Activated CD8-positive, alpha-beta T cell treated with anti-CD3 and anti-CD28 coated beads for 36 hours (primary cell): Measurements from ENCODE around the gene AP4M1. TPM values are rescaled to one million over a fixed set of nuclear protein-coding genes. Genes with fewer than 3 reads are reported as not detected.
"Not testable (repeated sequence)": the region's sequence is repeated elsewhere in the genome, so short reads cannot be mapped to it uniquely, and the experiment has no call there.

Source experiments
- ATAC-seq: fragments of 200-7000 bp; cut with Tn5 transposase; one replicate; pipeline ENCODE4 v1.10.0; 2021; ENCODE audit warnings: mild to moderate bottlenecking, moderate library complexity
- CTCF ChIA-PET: fragments of 350-600 bp; sonication (Branson Sonifier 250); formaldehyde crosslinking; loops from one replicate; lab custom pipeline; 2021; ENCODE audit warnings: antibody characterized with exemption; lab: Charles Lee
- POLR2A ChIA-PET: fragments of 350-600 bp; sonication (Branson Sonifier 250); formaldehyde crosslinking; loops from one replicate; lab custom pipeline; 2021; ENCODE audit warnings: antibody characterized with exemption; lab: Charles Lee
- DNase-seq: peaks from one replicate; pipeline ENCODE4 v3.0.0-alpha.2; 2020
- H3K27ac Mint-ChIP-seq: one replicate; pipeline ENCODE4 v1.8.0; 2021; ENCODE audit warnings: mild to moderate bottlenecking, mixed read lengths
- H3K27me3 Mint-ChIP-seq: one replicate; pipeline ENCODE4 v1.8.0; 2021; ENCODE audit warnings: mixed read lengths
- H3K36me3 Mint-ChIP-seq: one replicate; pipeline ENCODE4 v1.8.0; 2021; ENCODE audit warnings: low read depth, mixed read lengths
- H3K4me1 Mint-ChIP-seq: one replicate; pipeline ENCODE4 v1.8.0; 2021; ENCODE audit warnings: low read depth, mixed read lengths
- H3K4me3 Mint-ChIP-seq: one replicate; pipeline ENCODE4 v1.8.0; 2021; ENCODE audit warnings: mild to moderate bottlenecking, moderate library complexity, mixed read lengths
- H3K9me3 Mint-ChIP-seq: one replicate; pipeline ENCODE4 v1.8.0; 2021; ENCODE audit warnings: mixed read lengths
- CTCF ChIP-seq: fragments of 200-600 bp; IDR thresholded peaks from one replicate; pipeline ENCODE4 v1.8.0; 2022; ENCODE audit warnings: antibody characterized with exemption, mild to moderate bottlenecking
- intact Hi-C: fragments of 100-400 bp; cut with micrococcal nuclease; formaldehyde crosslinking; loops from one replicate; pipeline ENCODE4 v1.10.0; 2022
- total RNA-seq, 2 experiments: library from RNA; stranded (reverse); gene quantifications; one replicate each; pipeline ENCODE4 v1.2.3, GENCODE V29; 2021

AP4M1 gene
- total RNA-seq, 2 experiments from 2014 or later: 9.8 to 10.9 TPM

GRCh38 chr7:100126931-100127865, 25.8 kb downstream of the AP4M1 start, which contains the start of gene MBLAC1:
MBLAC1 (plus strand) TSS chr7:100126967; CDS start chr7:100127396, 429 bp downstream.
- Mint-ChIP-seq H3K4me1 (peaks cover 24% of the 10 kb centered on the region), H3K9me3 (no peaks in the 10 kb centered on the region), H3K36me3 (peaks cover 8% of the 10 kb centered on the region), H3K27me3 (no peaks in the 10 kb centered on the region), H3K4me3 (peak within 1 kb of the TSS; percentile 99), H3K27ac (peak within 1 kb of the TSS; percentile 100)
- ChIA-PET CTCF (interaction anchor here (1.0 to 1.1 kb wide), 2 partner anchors 26 to 55 kb away, joined by 3 to 7 read pairs; partner anchors contain the start of genes AP4M1 and MCM7), POLR2A (interaction anchor here (0.6 to 4.9 kb wide), 11 partner anchors 12 to 301 kb away, joined by 3 to 43 read pairs (median 4); partner anchors contain the start of genes AP4M1, COPS6, MCM7 and ZCWPW1)
- no peak for TF ChIP-seq CTCF
- DNase-seq (peak; percentile 95), ATAC-seq (peak; percentile 84)
- intact Hi-C loops: loop anchor here (10.0 kb wide), 1 partner anchor 212 kb away; the partner anchor contains the start of gene TRIM4

GRCh38 chr7:100127866-100128636, 26.6 kb downstream of the AP4M1 start:
- Mint-ChIP-seq H3K4me3 (peak overlapping the region; percentile 99), H3K9me3 (no peaks in the 10 kb centered on the region), H3K27ac (peak overlapping the region; percentile 72), H3K27me3 (no peaks in the 10 kb centered on the region), H3K4me1 (peaks cover 22% of the 10 kb centered on the region), H3K36me3 (peaks cover 3% of the 10 kb centered on the region)
- DNase-seq (peak; percentile 56), ATAC-seq (peak; percentile 14)
- ChIA-PET CTCF (interaction anchor here (0.6 to 2.8 kb wide), 10 partner anchors 12 to 461 kb away, joined by 3 to 14 read pairs (median 3); partner anchors contain the start of genes AP4M1, LAMTOR4 and MCM7), POLR2A (interaction anchor here (0.5 to 4.9 kb wide), 7 partner anchors 14 to 202 kb away, joined by 3 to 43 read pairs (median 3); partner anchors contain the start of genes AP4M1 and MCM7)
- intact Hi-C loops: loop anchor here (10.0 kb wide), 1 partner anchor 213 kb away; the partner anchor contains the start of gene TRIM4
- no peak for TF ChIP-seq CTCF

- Mint-ChIP-seq H3K4me1 (peaks cover 22% of the 10 kb centered on the region), H3K27ac (peak overlapping the region; percentile 72), H3K4me3 (peak overlapping the region; percentile 99), H3K36me3 (peaks cover 1% of the 10 kb centered on the region), H3K9me3 (no peaks in the 10 kb centered on the region), H3K27me3 (no peaks in the 10 kb centered on the region)
- intact Hi-C loops: loop anchor here (10.0 kb wide), 1 partner anchor 214 kb away; the partner anchor contains the start of gene TRIM4
- ATAC-seq: no peak
- ChIA-PET CTCF (interaction anchor here (0.6 to 2.8 kb wide), 12 partner anchors 12 to 460 kb away, joined by 3 to 14 read pairs (median 4); partner anchors contain the start of genes AP4M1, LAMTOR4 and MCM7), POLR2A (interaction anchor here (0.5 to 4.9 kb wide), 8 partner anchors 14 to 201 kb away, joined by 3 to 43 read pairs (median 3); partner anchors contain the start of genes AP4M1 and MCM7)
- no peak for DNase-seq
- TF ChIP-seq CTCF: no peak
Observed at GRCh38 chr7:100128637-100128963, 27.2 kb downstream of the AP4M1 start.

GRCh38 chr7:100130220-100130607, 28.8 kb downstream of the AP4M1 start:
- not testable (repeated sequence) for H3K27me3 Mint-ChIP-seq, H3K4me3 Mint-ChIP-seq, ATAC-seq, DNase-seq, H3K27ac Mint-ChIP-seq, H3K9me3 Mint-ChIP-seq, H3K36me3 Mint-ChIP-seq
- ChIA-PET POLR2A (interaction anchor here (1.6 kb wide), 1 partner anchor 29 kb away, joined by 4 read pairs; the partner anchor contains the start of gene MCM7), CTCF (interaction anchor here (0.6 to 5.5 kb wide), 42 partner anchors 8 to 615 kb away, joined by 3 to 60 read pairs (median 5); partner anchors contain the start of genes AP4M1, COPS6, GAL3ST4 and GJC3)
- intact Hi-C loops: loop anchor here (10.0 kb wide), 1 partner anchor 275 kb away; no protein-coding TSS in a partner anchor
- H3K4me1 Mint-ChIP-seq: peaks cover 13% of the 10 kb centered on the region
